Measurements from ENCODE around the gene LMX1B.

LMX1B gene

GRCh38 chr9:126614088-126614454, 343 bp downstream of the LMX1B start:
- H3K4ac ChIP-seq (ENCODE audit: low read depth, low read length): no peak overlapping the region
- no peak overlapping the region for H4K5ac ChIP-seq (ENCODE audit: low read length)
- H4K8ac ChIP-seq (ENCODE audit: low read depth, low read length): no peak overlapping the region
- peaks cover 86% of the 10 kb centered on the region for H3K27me3 ChIP-seq (ENCODE audit: insufficient read depth, low read length, poor library complexity)
- H3K4me2 ChIP-seq (ENCODE audit: low read length): no peak overlapping the region
- no peak overlapping the region for H2BK15ac ChIP-seq (replicated peaks; ENCODE audit: low read depth)
- no peak overlapping the region for H3K9ac ChIP-seq (ENCODE audit: low read length)
- H3K4me3 ChIP-seq (ENCODE audit: low read length): no peak overlapping the region
- peak overlapping the region; percentile 15 for H3K18ac ChIP-seq (ENCODE audit: low read length)
- peak overlapping the region; percentile 15 for H3K23ac ChIP-seq (ENCODE audit: low read length)
- no peaks in the 10 kb centered on the region for H3K79me1 ChIP-seq (ENCODE audit: low read length)
- no peak overlapping the region for H3K56ac ChIP-seq (ENCODE audit: low read length)
- H2BK120ac ChIP-seq (ENCODE audit: low read depth, low read length): no peak overlapping the region
- WGBS (ENCODE audit: extremely low coverage, insufficient coverage, low lambda C conversion rate): no CpG with 5 or more reads among the region's 64 CpGs
- H3K79me2 ChIP-seq (ENCODE audit: control insufficient read depth, insufficient read depth, low read length): no peaks in the 10 kb centered on the region
- no peaks in the 10 kb centered on the region for H3K36me3 ChIP-seq (ENCODE audit: control insufficient read depth, insufficient read depth, low read length)
- DNase-seq: no peak
- H3K27ac ChIP-seq (ENCODE audit: low read depth, low read length): no peak overlapping the region
- no peak overlapping the region for H2BK5ac ChIP-seq (ENCODE audit: low read length)
- H3K4me1 ChIP-seq (ENCODE audit: control insufficient read depth, low read depth, low read length): peaks cover 6% of the 10 kb centered on the region
- no peak overlapping the region for H2AK5ac ChIP-seq (ENCODE audit: low read length)

- no peak overlapping the region for H3K4me3 ChIP-seq (ENCODE audit: low read length)
- WGBS (ENCODE audit: extremely low coverage, insufficient coverage, low lambda C conversion rate): no CpG with 5 or more reads among the region's 65 CpGs
- H3K18ac ChIP-seq (ENCODE audit: low read length): peak overlapping the region; percentile 15
- H3K36me3 ChIP-seq (ENCODE audit: control insufficient read depth, insufficient read depth, low read length): no peaks in the 10 kb centered on the region
- H3K27ac ChIP-seq (ENCODE audit: low read depth, low read length): no peak overlapping the region
- H2BK120ac ChIP-seq (ENCODE audit: low read depth, low read length): no peak overlapping the region
- no peaks in the 10 kb centered on the region for H3K79me1 ChIP-seq (ENCODE audit: low read length)
- H3K79me2 ChIP-seq (ENCODE audit: control insufficient read depth, insufficient read depth, low read length): no peaks in the 10 kb centered on the region
- H3K27me3 ChIP-seq (ENCODE audit: insufficient read depth, low read length, poor library complexity): peaks cover 86% of the 10 kb centered on the region
- H4K5ac ChIP-seq (ENCODE audit: low read length): no peak overlapping the region
- no peak overlapping the region for H3K4ac ChIP-seq (ENCODE audit: low read depth, low read length)
- no peak overlapping the region for H2BK15ac ChIP-seq (replicated peaks; ENCODE audit: low read depth)
- H4K8ac ChIP-seq (ENCODE audit: low read depth, low read length): no peak overlapping the region
- H3K4me1 ChIP-seq (ENCODE audit: control insufficient read depth, low read depth, low read length): peaks cover 9% of the 10 kb centered on the region
- peak overlapping the region; percentile 15 for H3K23ac ChIP-seq (ENCODE audit: low read length)
- H3K56ac ChIP-seq (ENCODE audit: low read length): no peak overlapping the region
- no peak overlapping the region for H3K9ac ChIP-seq (ENCODE audit: low read length)
- no peak overlapping the region for H3K4me2 ChIP-seq (ENCODE audit: low read length)
- no peak overlapping the region for H2BK5ac ChIP-seq (ENCODE audit: low read length)
- no peak overlapping the region for H2AK5ac ChIP-seq (ENCODE audit: low read length)
- no peak for DNase-seq
Measured at GRCh38 chr9:126614455-126615244, 922 bp downstream of the LMX1B start.

GRCh38 chr9:126615245-126615790, 1.6 kb downstream of the LMX1B start:
- no CpG with 5 or more reads among the region's 62 CpGs for WGBS (ENCODE audit: extremely low coverage, insufficient coverage, low lambda C conversion rate)

GRCh38 chr9:126615791-126616447, 2.2 kb downstream of the LMX1B start:
- Histone ChIP-seq H3K79me1 (ENCODE audit: low read length) (no peaks in the 10 kb centered on the region), H4K8ac (ENCODE audit: low read depth, low read length) (no peak overlapping the region), H2AK5ac (ENCODE audit: low read length) (no peak overlapping the region), H3K4me1 (ENCODE audit: control insufficient read depth, low read depth, low read length) (peaks cover 9% of the 10 kb centered on the region), H3K4me2 (ENCODE audit: low read length) (no peak overlapping the region), H4K5ac (ENCODE audit: low read length) (no peak overlapping the region), H3K4me3 (ENCODE audit: low read length) (no peak overlapping the region), H3K27me3 (ENCODE audit: insufficient read depth, low read length, poor library complexity) (peaks cover 86% of the 10 kb centered on the region), H3K79me2 (ENCODE audit: control insufficient read depth, insufficient read depth, low read length) (no peaks in the 10 kb centered on the region), H3K36me3 (ENCODE audit: control insufficient read depth, insufficient read depth, low read length) (no peaks in the 10 kb centered on the region), H2BK5ac (ENCODE audit: low read length) (no peak overlapping the region), H3K23ac (ENCODE audit: low read length) (no peak overlapping the region), H3K4ac (ENCODE audit: low read depth, low read length) (no peak overlapping the region), H2BK120ac (ENCODE audit: low read depth, low read length) (no peak overlapping the region), H3K9ac (ENCODE audit: low read length) (no peak overlapping the region), H3K56ac (ENCODE audit: low read length) (peak overlapping the region; percentile 31), H3K27ac (ENCODE audit: low read depth, low read length) (no peak overlapping the region), H3K18ac (ENCODE audit: low read length) (peak overlapping the region; percentile 29), H2BK15ac (replicated peaks; ENCODE audit: low read depth) (no peak overlapping the region)
- no CpG with 5 or more reads among the region's 14 CpGs for WGBS (ENCODE audit: extremely low coverage, insufficient coverage, low lambda C conversion rate)
- DNase-seq: peak; percentile 68

More at GRCh38 chr9:126615245-126615790, 1.6 kb downstream of the LMX1B start:
- Histone ChIP-seq H3K9ac (ENCODE audit: low read length) (no peak overlapping the region), H3K27ac (ENCODE audit: low read depth, low read length) (no peak overlapping the region), H3K36me3 (ENCODE audit: control insufficient read depth, insufficient read depth, low read length) (no peaks in the 10 kb centered on the region), H3K79me1 (ENCODE audit: low read length) (no peaks in the 10 kb centered on the region), H3K56ac (ENCODE audit: low read length) (peak overlapping the region; percentile 64), H3K4me1 (ENCODE audit: control insufficient read depth, low read depth, low read length) (peaks cover 9% of the 10 kb centered on the region), H2AK5ac (ENCODE audit: low read length) (no peak overlapping the region), H3K4me3 (ENCODE audit: low read length) (no peak overlapping the region), H2BK15ac (replicated peaks; ENCODE audit: low read depth) (no peak overlapping the region), H3K4ac (ENCODE audit: low read depth, low read length) (no peak overlapping the region), H4K5ac (ENCODE audit: low read length) (no peak overlapping the region), H2BK120ac (ENCODE audit: low read depth, low read length) (no peak overlapping the region), H3K18ac (ENCODE audit: low read length) (peak overlapping the region; percentile 29), H3K27me3 (ENCODE audit: insufficient read depth, low read length, poor library complexity) (peaks cover 86% of the 10 kb centered on the region), H4K8ac (ENCODE audit: low read depth, low read length) (no peak overlapping the region), H3K79me2 (ENCODE audit: control insufficient read depth, insufficient read depth, low read length) (no peaks in the 10 kb centered on the region), H2BK5ac (ENCODE audit: low read length) (no peak overlapping the region), H3K4me2 (ENCODE audit: low read length) (peak overlapping the region; percentile 67), H3K23ac (ENCODE audit: low read length) (no peak overlapping the region)
- DNase-seq: peak; percentile 63

GRCh38 chr9:126616521-126616976, 2.8 kb downstream of the LMX1B start:
- Histone ChIP-seq H4K8ac (ENCODE audit: low read depth, low read length) (no peak overlapping the region), H3K9ac (ENCODE audit: low read length) (no peak overlapping the region), H3K36me3 (ENCODE audit: control insufficient read depth, insufficient read depth, low read length) (no peaks in the 10 kb centered on the region), H2BK5ac (ENCODE audit: low read length) (no peak overlapping the region), H2AK5ac (ENCODE audit: low read length) (no peak overlapping the region), H4K5ac (ENCODE audit: low read length) (no peak overlapping the region), H2BK15ac (replicated peaks; ENCODE audit: low read depth) (no peak overlapping the region), H3K79me2 (ENCODE audit: control insufficient read depth, insufficient read depth, low read length) (no peaks in the 10 kb centered on the region), H3K27ac (ENCODE audit: low read depth, low read length) (no peak overlapping the region), H3K27me3 (ENCODE audit: insufficient read depth, low read length, poor library complexity) (peaks cover 87% of the 10 kb centered on the region), H3K23ac (ENCODE audit: low read length) (no peak overlapping the region), H2BK120ac (ENCODE audit: low read depth, low read length) (no peak overlapping the region), H3K79me1 (ENCODE audit: low read length) (no peaks in the 10 kb centered on the region), H3K4me3 (ENCODE audit: low read length) (no peak overlapping the region), H3K4me2 (ENCODE audit: low read length) (no peak overlapping the region), H3K18ac (ENCODE audit: low read length) (no peak overlapping the region), H3K4me1 (ENCODE audit: control insufficient read depth, low read depth, low read length) (peaks cover 9% of the 10 kb centered on the region), H3K4ac (ENCODE audit: low read depth, low read length) (no peak overlapping the region), H3K56ac (ENCODE audit: low read length) (peak overlapping the region; percentile 10)
- no CpG with 5 or more reads among the region's 10 CpGs for WGBS (ENCODE audit: extremely low coverage, insufficient coverage, low lambda C conversion rate)
- DNase-seq: no peak
